K562 (cell line): ENCODE data around the gene BCAS4. TPM values are rescaled to one million over a fixed set of nuclear protein-coding genes. Genes with fewer than 3 reads are reported as not detected.

Experiments
- ARNT ChIP-seq, 2 experiments: fragments of 450-650 bp; IDR thresholded peaks; 2 replicates each; pipeline ENCODE4 v1.6.1; 2016; ENCODE audit warnings: mild to moderate bottlenecking in 1 of 2
- BMI1 ChIP-seq: fragments of 150-350 bp; IDR thresholded peaks from 2 replicates; pipeline ENCODE4 v1.6.1; 2014; ENCODE audit warnings: low read length
- CBFA2T3 ChIP-seq: fragments of 450-650 bp; IDR thresholded peaks from 2 replicates; pipeline ENCODE4 v1.6.1; 2017
- CC2D1A ChIP-seq: fragments of 450-650 bp; IDR thresholded peaks from 2 replicates; pipeline ENCODE4 v1.6.1; 2017; ENCODE audit warnings: mild to moderate bottlenecking
- CEBPG ChIP-seq, 3 experiments: fragments of 200-800 bp in 1 of 3; sonication (Bioruptor generic) in 1 of 3; sonication (generic) in 1 of 3; formaldehyde crosslinking in 1 of 3; IDR thresholded peaks in 2 of 3; conservative IDR thresholded peaks in 1 of 3; 2 replicates each; pipeline versions ENCODE4 v1.6.1 to v1.8.0; 2016 to 2022; ENCODE audit warnings: missing compliant biosample characterization in 2 of 3, missing genetic modification characterization in 2 of 3, mild to moderate bottlenecking in 1 of 3, missing genetic modification reagents in 1 of 3
- CREB1 ChIP-seq, 2 experiments: sonication (generic) in 1 of 2; formaldehyde crosslinking in 1 of 2; IDR thresholded peaks; 2 replicates each; pipeline versions ENCODE4 v1.6.1 to v1.8.0; 2012 to 2022; ENCODE audit warnings: inconsistent platforms in 1 of 2, mild to moderate bottlenecking in 1 of 2, missing genetic modification reagents in 1 of 2, moderate library complexity in 1 of 2
- GABPB2 ChIP-seq: fragments of 250-450 bp; sonication (Bioruptor Pico); conservative IDR thresholded peaks from 2 replicates; pipeline ENCODE4 v1.5.1; 2021; ENCODE audit warnings: mild to moderate bottlenecking
- HMGN3 ChIP-seq: IDR thresholded peaks from 2 replicates; pipeline ENCODE4 v1.6.1; 2011; ENCODE audit warnings: borderline replicate concordance, low read depth, mild to moderate bottlenecking, mixed read lengths, low read length; ENCODE audit not compliant: insufficient read length; ENCODE audit errors: extremely low read depth
- IRF2 ChIP-seq: sonication (generic); formaldehyde crosslinking; IDR thresholded peaks from 2 replicates; pipeline ENCODE4 v1.8.1; 2022; ENCODE audit warnings: mild to moderate bottlenecking, missing genetic modification reagents
- PHB2 ChIP-seq: fragments of 450-650 bp; IDR thresholded peaks from 2 replicates; pipeline ENCODE4 v1.6.1; 2017; ENCODE audit warnings: low read depth
- SETDB1 ChIP-seq: IDR thresholded peaks from one replicate; pipeline ENCODE4 v1.6.1; 2012; ENCODE audit warnings: low read length, control low read depth, inconsistent platforms
- SMARCB1 ChIP-seq: IDR thresholded peaks from 2 replicates; pipeline ENCODE4 v1.6.1; 2011; ENCODE audit warnings: improper control_type of control experiment, low read depth; ENCODE audit not compliant: insufficient read length
- TAF7 ChIP-seq: fragments of 450-650 bp; IDR thresholded peaks from 2 replicates; pipeline ENCODE4 v1.6.1; 2016; ENCODE audit warnings: missing genetic modification characterization, missing compliant biosample characterization
- ZEB2 ChIP-seq: fragments of 450-650 bp; IDR thresholded peaks from 2 replicates; pipeline ENCODE4 v1.6.1; 2016
- ZFX ChIP-seq: sonication (generic); formaldehyde crosslinking; IDR thresholded peaks from 2 replicates; pipeline ENCODE4 v1.8.0; 2022; ENCODE audit warnings: mild to moderate bottlenecking, missing genetic modification reagents, moderate library complexity
- polyA plus RNA-seq, 8 experiments: library from polyadenylated mRNA; depleted of rRNA in 4 of 8; stranded (reverse) in 5 of 8; unstranded in 3 of 8; fragments of >200 nt; fragmentation: Nextera tagmentation in 2 of 8; fragmentation: Illumina TruSeq in 1 of 8; extraction: Ambion mirVana in 2 of 8; extraction: Trizol in 1 of 8; gene quantifications; 2 replicates each; pipeline versions ENCODE4 v1.2.1 to v1.2.3, GENCODE V29; 2011 to 2014; ENCODE audit warnings: inconsistent platforms in 1 of 8, missing spikeins in 1 of 8
- total RNA-seq, 7 experiments: library from RNA; depleted of rRNA in 6 of 7; stranded (reverse); fragments of >200 nt in 6 of 7; fragmentation: Illumina TruSeq in 2 of 7; extraction: Trizol in 2 of 7; gene quantifications; 2 replicates each; pipeline versions ENCODE4 v1.2.1 to v1.2.3, GENCODE V29; 2011 to 2021; ENCODE audit warnings: low replicate concordance in 1 of 7
- TF ChIP-seq, protein P1 (sequence below): sonication (generic); formaldehyde crosslinking; IDR thresholded peaks from 2 replicates; pipeline ENCODE4 v1.8.0; 2022; ENCODE audit warnings: mild to moderate bottlenecking, missing genetic modification reagents
- TF ChIP-seq, protein P2 (sequence below): sonication (generic); formaldehyde crosslinking; IDR thresholded peaks from 2 replicates; pipeline ENCODE4 v1.9.0; 2022; ENCODE audit warnings: mild to moderate bottlenecking, missing genetic modification reagents
- TF ChIP-seq, protein P3 (sequence below), 2 experiments: fragments of 450-650 bp; IDR thresholded peaks; 2 replicates each; pipeline ENCODE4 v1.6.1; 2018; ENCODE audit warnings: mild to moderate bottlenecking in 2 of 2, low read depth in 1 of 2; ENCODE audit not compliant: partially characterized antibody in 2 of 2

BCAS4 gene
- total and polyA plus RNA-seq, 9 of the 15 experiments (the other 6 are each of a cell fraction or from before 2014, with no cell fraction given) = 0.15 to 2.3 (median 0.47) TPM

DNA sequence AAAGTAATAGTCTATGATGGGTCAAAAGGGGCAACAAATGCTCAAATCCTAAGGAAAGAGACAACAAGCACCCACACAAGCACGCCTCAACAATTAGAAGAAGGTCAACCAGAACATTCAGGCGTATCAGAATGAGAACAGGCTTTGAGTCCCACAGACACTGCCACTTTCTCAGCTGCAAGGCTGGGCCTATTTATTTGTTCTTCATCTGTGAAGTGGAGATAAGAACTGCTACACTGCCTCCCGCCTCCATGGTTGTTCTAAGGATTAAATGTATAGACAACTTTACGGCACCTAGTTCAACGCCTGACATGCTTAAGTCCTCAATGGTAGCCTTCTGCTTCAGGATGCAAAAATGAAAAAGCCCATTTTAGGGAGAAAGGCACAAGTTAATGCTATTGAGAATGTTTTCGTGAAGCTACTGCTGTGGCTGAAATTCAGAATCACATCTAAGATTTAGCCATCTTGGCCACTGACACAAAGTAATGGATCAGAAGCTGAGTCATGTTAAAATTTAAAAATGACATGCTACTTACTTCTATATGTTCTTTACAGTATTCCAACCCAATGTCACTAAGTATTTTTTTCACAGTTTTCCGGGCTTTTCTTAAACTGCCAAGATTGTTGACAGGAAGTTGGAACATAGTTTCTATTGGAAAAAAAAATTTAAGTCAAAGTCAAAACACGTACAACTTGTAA lies 108.6 kb downstream of the BCAS4 start (continued):
- peak; percentile 77 for TF ChIP-seq PHB2
- TF ChIP-seq CEBPG (CRISPR knock-in tag; IDR thresholded peaks at IDR 0.05) = no peak
- no peak for TF ChIP-seq CEBPG (tag; conservative IDR thresholded peaks at IDR 0.05 in 1 of 2, IDR thresholded peaks at IDR 0.05 in 1 of 2)
- TF ChIP-seq SETDB1 = no peak
- peak; percentile 98 for TF ChIP-seq CBFA2T3
- TF ChIP-seq TAF7 = no peak
- no peak for TF ChIP-seq GABPB2
- TF ChIP-seq, protein P1, sequence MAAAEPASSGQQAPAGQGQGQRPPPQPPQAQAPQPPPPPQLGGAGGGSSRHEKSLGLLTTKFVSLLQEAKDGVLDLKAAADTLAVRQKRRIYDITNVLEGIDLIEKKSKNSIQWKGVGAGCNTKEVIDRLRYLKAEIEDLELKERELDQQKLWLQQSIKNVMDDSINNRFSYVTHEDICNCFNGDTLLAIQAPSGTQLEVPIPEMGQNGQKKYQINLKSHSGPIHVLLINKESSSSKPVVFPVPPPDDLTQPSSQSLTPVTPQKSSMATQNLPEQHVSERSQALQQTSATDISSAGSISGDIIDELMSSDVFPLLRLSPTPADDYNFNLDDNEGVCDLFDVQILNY (CRISPR knock-in tag) = no peak
- TF ChIP-seq, protein P2, sequence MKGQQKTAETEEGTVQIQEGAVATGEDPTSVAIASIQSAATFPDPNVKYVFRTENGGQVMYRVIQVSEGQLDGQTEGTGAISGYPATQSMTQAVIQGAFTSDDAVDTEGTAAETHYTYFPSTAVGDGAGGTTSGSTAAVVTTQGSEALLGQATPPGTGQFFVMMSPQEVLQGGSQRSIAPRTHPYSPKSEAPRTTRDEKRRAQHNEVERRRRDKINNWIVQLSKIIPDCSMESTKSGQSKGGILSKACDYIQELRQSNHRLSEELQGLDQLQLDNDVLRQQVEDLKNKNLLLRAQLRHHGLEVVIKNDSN (CRISPR knock-in tag) = no peak
- TF ChIP-seq IRF2 (CRISPR knock-in tag) = no peak
- peak; percentile 36; the same call in 1 of the 2 replicates for TF ChIP-seq ZFX (CRISPR knock-in tag)
- peak; percentile 73 for TF ChIP-seq SMARCB1
- peak; percentile 85; the same call in 1 of the 2 replicates for TF ChIP-seq CC2D1A
- TF ChIP-seq BMI1 = no peak
- TF ChIP-seq, protein P3, sequence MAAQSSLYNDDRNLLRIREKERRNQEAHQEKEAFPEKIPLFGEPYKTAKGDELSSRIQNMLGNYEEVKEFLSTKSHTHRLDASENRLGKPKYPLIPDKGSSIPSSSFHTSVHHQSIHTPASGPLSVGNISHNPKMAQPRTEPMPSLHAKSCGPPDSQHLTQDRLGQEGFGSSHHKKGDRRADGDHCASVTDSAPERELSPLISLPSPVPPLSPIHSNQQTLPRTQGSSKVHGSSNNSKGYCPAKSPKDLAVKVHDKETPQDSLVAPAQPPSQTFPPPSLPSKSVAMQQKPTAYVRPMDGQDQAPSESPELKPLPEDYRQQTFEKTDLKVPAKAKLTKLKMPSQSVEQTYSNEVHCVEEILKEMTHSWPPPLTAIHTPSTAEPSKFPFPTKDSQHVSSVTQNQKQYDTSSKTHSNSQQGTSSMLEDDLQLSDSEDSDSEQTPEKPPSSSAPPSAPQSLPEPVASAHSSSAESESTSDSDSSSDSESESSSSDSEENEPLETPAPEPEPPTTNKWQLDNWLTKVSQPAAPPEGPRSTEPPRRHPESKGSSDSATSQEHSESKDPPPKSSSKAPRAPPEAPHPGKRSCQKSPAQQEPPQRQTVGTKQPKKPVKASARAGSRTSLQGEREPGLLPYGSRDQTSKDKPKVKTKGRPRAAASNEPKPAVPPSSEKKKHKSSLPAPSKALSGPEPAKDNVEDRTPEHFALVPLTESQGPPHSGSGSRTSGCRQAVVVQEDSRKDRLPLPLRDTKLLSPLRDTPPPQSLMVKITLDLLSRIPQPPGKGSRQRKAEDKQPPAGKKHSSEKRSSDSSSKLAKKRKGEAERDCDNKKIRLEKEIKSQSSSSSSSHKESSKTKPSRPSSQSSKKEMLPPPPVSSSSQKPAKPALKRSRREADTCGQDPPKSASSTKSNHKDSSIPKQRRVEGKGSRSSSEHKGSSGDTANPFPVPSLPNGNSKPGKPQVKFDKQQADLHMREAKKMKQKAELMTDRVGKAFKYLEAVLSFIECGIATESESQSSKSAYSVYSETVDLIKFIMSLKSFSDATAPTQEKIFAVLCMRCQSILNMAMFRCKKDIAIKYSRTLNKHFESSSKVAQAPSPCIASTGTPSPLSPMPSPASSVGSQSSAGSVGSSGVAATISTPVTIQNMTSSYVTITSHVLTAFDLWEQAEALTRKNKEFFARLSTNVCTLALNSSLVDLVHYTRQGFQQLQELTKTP (IDR thresholded peaks at IDR 0.05; ENCODE audit: low read depth in 1 of 2, partially characterized antibody in 2 of 2) = peak in 1 of 2 experiments; percentile 70
- TF ChIP-seq HMGN3 = peak; percentile 73
- TF ChIP-seq CREB1 (IDR thresholded peaks at IDR 0.05) = 0 out of 2 replicates have a peak, but pooled peaks have one; percentile 29
- TF ChIP-seq CREB1 (CRISPR knock-in tag; IDR thresholded peaks at IDR 0.05) = no peak
- peak; percentile 53; the same call in 1 of the 2 replicates for TF ChIP-seq ZEB2
- peak in 1 of 2 experiments; percentile 93; a peak in 1 of 4 replicates for TF ChIP-seq ARNT (IDR thresholded peaks at IDR 0.05)
